SW480 (cell line): ENCODE data around the gene POM121L2.
"Not testable (repeated sequence)": the region's sequence is repeated elsewhere in the genome, so short reads cannot be mapped to it uniquely, and the experiment has no call there.

ENCODE experiments used
- DNase-seq: peaks from one replicate; pipeline ENCODE4 v3.0.0-alpha.2; 2016; ENCODE audit warnings: low spot score

POM121L2 gene

DNA sequence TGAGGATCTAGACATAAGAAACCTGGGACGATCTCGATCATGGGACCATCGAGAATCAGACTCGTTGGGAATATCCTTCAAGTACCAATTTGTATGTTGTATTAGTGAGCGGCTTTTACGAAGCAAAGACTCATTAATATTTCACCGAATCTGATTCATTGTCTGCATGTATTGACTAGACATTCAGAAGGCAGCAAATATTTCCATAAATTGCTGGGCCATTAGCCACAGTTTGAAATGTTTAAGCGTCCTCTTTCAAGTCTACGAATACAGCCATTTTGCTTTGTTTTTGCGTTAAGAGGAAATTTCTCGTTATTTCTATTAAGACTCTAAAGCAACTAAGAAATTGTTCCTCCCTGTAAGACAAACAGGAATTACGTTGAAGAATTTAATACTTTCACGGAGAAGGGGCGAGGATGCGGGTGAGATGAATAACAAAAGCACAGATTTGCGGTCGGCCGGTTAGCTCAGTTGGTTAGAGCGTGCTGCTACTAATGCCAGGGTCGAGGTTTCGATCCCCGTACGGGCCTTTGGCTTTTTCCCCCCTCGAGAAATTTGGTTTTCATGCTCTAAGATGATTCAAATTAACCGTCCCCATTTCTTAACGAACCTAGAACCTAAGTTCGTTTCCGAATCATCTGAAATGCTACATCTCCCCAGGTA lies 18.5 kb downstream of the POM121L2 start:
- no peak for DNase-seq

DNA sequence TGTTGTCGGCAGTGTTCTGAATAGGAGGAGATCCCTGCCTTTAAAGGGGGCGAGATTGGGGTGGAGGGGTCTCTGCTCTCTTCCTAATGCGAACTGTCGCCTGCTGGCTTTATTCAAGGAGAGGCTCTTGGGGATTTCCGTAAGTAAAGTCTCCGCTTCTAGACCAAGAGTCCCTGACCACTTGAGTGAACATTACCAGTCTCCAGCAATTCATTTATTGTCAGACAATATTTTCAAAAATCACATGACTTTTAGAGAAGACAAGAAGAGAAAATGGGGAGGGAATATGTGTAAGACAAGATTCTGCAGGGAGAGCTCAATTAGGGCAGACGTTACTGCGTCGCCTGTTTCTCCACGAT lies 21.2 kb downstream of the POM121L2 start:
- no peak for DNase-seq

DNA sequence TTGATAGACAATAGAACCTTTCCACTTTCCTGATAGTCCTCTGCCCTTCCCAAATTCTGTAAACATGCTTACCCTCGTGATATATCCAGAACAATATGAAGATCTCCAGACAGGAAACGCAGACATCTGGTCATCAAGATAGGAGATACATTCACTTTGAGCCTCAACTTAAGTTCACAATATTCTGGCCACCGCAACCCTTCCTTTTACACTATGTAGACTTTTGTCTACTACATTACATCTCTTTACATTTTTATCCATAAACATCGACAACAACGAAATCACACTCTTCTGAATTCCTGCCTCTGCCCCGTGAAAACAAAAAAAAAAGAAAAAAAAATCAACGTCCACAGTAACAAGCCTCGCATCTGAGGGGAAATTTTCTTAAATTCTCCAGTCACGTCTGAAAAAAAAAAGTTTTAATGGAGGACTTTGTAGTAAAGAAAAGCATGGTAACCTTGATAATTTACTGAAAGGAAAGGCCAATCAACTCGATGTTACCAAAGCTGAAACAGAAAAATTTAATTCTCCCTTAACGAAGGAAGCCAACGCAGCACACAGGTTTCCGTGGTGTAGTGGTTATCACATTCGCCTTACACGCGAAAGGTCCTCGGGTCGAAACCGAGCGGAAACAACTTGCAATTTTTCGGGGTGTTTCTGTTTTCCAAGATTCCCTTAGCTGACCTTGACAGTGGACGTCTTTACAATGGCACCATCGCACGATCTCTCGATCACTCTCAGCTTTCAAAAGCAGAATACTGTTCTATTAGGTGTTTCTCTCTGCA lies 21.8 kb downstream of the POM121L2 start:
- no peak for DNase-seq

DNA sequence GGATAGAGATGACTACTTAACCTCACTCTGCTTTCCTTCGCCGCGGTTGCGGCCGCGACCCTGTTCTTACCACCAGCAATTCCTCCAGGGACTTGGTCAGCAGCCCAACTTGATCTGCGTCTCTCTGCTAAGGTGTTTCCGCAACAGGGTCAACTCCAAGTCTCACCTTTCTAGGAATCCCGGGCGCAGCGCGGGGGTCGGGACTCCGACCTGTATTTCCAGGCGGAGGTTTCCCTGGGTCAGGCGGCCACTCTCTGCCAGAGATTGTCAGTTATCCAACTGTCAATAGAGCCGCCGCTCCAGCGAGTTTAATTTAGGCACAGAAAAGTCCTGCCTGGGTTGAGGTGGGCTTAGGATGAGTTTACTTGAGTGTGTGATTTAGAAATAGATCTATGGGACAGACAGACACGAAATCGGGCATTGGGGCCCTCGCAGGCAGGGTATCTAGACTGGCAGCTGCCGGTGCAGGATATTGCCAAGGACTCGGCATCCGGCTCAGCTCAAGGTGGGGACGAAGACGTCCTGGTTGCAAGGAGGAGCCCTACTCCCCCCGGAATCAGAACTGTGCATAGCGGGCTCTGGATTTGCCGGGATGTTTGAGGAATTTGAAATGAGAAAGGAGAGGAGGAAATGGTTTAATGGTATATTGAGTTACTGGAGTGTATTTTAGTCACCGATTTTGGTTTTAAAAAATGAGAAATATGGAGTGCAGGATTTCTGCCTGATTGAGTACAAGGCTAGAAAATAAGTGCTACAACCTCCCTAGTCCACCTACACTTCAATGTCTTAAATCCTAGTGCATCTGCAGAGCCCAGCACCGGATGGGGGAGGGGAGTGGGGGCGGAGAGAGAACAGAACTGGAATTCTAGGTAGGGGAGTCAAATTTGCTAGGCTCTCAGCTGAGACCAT lies 23.7 kb downstream of the POM121L2 start:
- DNase-seq, result no peak

DNA sequence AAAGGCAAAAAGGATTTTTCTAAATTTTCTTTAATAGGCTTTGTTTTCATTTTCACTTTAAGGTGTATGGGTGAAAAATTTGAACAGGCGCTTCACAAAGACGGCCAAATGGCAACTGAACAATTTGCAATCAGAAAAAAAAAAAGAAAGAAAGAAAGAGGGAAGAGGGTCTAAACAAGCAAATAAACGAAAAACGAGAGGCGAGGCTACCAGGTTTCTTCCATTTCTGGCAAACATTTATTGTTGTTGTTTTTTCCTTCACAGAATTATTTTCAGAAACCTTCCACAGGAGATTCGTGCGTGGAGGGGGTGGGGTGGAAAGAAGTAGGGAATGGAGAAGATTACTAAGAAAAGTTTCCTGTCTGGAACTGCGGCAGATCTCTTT lies 24.3 kb downstream of the POM121L2 start:
- DNase-seq, result no peak

DNA sequence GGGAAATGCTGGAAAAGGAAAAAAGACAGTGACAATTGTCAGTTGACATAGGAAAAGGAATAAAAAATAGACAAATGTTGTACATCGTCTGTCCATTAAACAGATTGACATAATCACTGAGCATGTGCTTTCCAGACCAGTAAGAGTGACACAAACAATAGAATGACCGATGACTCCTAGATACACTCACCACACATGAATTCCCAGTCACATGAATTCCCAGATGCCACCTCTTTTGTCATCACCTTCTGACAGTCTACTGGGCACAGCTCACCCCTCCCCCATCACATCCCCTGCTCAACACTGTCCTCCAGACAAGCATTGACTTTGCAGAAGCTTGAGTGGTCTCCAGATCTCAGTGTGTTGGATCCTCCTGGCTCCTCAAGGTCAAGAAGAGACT lies 25.9 kb downstream of the POM121L2 start:
- DNase-seq, result no peak

DNA sequence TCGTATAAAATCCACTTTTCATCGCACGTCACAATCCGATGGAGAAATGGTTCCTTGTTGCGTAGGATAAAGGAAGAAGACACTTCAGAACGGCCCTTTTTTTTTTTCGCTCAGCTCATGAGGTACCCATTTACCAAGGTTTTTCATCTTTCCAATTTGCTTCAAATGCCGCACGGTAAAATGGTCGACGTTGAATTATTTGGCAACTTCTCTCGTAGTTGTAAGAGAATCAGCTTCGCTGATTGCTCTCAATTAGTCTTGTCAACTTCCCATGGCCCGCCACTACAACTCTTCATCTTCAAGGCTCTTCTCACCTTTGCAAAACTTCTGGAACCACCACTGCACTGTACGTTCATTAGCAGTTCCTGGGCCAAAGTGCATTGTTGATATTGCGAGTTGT lies 28.8 kb downstream of the POM121L2 start:
- no peak for DNase-seq

DNA sequence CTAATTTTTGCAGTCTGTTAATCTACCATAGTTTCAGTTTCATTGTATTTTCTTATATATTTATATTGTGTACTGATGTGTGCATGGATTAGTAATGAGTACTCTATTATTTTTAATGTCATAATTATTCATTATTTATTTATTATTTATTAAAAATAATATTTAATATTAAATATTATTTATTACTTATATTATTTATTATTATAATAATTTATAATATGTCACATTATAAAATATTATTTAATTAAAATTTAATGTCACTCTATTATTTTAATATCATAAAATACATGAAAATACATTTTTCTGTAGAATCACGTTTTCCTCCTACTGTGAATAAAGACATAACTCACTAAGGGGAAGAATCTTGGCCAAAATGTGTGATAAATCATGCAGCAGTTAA lies 30.5 kb downstream of the POM121L2 start:
- no peak for DNase-seq

DNA sequence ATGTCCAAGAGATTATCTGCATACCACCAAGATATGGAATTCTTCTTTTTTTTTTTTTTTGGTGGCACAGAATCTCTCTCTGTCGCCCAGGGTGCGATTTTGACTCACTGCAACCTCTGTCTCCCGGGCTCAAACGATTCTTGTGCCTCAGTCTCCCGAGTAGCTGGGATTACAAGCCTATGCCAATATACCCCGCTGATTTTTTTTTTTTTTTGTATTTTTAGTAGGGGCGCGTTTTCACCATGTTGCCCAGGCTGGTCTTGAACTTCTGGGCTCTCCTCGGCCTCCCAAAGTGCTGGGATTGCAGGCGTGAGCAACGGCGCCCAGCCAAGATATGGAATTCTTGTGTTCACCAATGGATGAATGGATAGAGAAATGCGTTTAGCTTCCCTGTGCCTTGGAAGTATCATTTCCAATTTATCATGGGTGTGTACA lies 31.0 kb downstream of the POM121L2 start:
- no peak for DNase-seq

DNA sequence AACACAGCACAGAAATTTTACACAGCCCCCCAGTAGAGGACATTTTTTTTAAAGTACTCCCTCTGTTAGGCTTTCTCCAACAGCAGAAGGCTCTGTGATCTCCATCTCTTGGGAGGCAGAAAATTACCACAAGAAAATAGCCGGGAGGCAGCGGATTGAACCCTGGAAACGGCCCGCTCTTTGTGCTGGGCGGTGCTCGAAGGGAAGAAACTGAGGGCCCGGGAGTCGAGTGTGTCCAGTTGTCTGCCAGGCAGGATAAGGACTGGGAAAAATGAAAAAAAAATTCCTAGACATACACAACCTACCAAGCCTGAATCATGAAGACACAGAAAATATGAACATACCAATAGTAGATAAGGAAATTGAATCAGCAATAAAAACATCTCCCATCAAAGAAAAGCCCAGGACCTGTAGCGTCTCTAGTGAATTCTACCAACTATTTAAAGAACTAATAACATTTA lies 31.5 kb downstream of the POM121L2 start:
- peak; percentile 29 for DNase-seq

DNA sequence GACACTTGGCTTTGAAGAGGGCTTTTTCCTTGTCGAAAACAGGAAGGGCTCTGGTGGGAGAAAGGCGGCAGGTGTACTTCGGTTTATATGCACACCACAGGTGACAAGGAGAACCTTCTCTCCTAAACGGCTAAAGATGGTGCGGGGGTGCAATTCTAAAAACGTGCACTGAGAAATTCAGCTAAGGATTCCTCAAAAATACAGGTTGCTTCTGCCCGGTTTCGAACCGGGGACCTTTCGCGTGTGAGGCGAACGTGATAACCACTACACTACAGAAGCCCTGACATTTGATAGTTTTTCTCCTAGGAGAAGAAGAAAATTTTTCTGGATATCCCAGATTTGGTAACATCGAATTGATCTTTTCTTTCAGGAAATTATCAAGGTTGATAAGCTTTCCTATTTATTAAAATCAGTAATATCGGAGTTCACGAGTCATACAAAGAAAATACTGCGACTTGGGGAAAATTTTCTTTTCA lies 32.0 kb downstream of the POM121L2 start:
- peak; percentile 24 for DNase-seq

DNA sequence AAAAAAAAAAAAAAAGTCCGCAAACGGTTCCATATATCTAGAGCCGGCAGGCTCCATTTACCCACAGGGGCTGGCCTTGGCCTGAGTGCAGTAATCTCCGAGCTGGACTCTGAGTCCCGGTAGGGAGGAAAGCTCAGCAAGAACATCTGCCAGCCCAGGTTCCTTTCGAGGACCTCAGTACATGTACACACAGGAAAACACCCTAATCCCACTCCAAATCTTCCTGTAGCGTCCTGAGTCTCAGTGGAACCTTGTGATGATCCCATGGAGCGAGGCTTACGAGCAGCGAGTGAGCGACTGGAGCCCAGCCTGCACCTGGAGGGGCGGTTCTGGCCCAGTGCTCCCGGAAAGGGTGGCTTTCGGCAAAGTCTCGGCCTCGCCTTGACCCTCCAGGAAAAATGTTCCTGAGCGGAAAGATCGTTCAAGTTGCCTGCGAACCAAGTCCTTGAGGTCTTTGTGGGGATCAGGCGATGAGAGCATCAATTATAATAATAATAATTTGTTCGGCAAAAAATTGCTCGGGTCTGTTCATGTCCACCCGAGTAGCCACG lies 32.5 kb downstream of the POM121L2 start:
- no peak for DNase-seq

DNA sequence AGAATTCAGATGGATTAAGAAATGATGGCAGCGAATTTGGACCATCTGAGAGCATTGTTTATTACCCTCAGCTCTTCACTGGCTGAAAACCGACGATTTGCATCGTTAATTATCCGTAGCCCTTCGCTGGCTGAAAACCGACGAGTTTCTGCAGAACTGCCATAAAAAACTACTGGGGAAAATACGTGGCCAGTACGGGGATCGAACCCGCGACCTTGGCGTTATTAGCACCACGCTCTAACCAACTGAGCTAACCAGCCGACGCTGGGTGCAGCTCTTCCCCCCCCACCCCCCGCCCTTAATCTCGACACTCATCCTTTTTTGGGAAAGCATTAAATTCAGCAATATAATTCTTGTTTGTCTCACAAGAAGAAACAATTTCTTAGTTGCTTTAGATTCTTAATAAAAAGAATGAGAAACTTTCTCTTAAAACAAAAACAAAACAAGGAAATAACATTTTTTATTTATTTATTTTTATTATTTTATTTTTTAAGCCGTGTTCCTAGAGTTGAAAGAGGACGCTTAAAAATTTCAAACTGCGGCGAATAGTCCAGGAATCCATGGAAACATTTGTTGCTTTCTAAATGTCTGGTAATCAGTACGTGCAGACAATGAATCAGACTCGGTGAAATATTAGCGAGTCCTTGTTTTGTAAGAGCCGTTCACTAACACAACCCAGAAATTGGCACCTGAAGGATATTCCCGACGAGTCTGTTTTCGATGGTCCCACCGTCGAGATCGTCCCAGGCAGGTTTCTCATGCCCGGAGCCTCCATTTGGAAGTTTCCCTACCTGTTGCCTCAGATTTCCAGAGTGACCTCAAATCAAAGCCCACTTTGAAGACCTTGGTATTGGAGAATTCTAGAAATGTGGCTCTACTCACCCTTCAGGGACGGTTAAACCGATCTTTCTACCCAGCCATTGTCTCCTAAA lies 36.8 kb downstream of the POM121L2 start:
- DNase-seq, result no peak

DNA sequence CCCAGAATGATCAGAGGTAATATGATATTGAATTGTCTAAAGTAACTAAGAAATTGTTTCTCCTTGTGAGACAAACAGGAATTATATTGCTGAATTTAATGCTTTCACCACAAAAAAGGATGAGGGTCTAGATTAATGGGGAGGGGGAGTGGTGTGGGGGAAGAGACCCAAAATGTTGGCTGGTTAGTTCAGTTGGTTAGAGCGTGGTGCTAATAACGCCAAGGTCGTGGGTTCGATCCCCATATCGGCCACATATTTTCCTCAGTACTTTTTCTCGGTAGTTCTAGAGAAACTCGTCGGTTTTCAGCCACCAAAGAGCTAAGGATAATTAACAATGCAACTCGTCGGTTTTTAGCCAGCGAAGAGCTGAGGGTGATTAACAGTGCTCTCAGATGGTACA lies 38.3 kb downstream of the POM121L2 start:
- no peak for DNase-seq

DNA sequence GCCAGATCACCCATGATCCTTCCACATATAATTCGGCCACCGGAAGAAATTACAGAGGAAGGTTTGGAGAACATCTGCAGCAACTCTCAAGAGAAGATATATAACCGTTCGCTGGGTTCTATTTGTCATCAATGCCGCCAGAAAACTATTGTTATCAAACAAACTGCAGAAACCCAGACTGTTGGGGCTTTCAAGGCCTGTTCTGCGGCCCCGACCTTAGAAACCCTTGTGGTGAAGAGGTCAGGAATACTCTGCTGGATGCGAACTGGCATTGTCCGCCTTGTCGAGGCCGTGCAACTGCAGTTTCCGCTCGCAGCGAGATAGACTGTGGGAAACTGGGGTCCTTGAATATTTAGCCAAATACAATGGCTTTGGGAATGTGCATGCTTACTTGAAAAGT lies 43.3 kb downstream of the POM121L2 start:
- no peak for DNase-seq

DNA sequence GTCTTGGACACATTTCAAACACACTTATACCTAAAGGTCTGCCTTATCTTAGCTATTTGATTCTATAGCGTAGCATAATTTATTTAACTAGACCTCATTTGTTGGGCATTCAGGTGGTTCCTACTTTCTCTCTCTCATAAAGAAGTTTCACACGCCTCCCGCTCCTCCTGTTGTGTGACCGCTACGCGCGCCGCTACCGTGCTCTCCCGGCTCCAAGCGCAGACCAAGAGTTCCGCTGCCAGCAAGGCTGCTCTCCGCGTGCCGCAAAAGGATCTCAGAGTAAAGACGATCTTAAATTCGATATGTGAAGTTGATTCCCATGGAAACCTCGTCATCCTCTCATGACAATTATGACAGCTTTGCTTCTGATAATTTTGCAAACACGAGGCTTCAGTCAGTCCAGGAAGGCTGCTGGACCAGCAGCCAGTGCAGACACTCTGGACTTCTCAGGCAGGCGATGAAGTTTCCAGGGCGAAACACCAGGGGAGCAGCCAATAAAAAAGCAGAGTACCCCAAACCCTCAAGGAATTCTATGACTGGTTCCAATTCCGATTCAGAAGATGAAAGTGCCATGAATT lies 44.1 kb downstream of the POM121L2 start:
- DNase-seq, result no peak

DNA sequence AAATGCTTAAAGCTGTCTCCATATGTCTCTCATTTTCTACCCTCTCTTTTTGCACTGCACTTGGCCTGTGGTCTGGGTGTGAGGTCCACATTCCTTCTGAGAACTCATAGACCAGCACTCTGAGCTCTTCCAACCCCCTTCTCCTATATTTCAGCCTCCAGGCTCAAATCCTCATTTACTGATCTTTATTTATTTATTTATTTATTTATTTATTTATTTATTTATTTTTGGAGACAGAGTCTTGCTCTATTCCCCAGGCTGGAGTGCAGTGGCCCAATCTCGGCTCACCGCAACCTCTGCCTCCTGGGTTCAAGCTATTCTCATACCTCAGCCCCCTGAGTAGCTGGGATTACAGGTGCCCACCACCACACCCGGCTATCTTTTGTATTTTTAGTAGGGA lies 45.1 kb downstream of the POM121L2 start:
- not testable (repeated sequence) for DNase-seq

DNA sequence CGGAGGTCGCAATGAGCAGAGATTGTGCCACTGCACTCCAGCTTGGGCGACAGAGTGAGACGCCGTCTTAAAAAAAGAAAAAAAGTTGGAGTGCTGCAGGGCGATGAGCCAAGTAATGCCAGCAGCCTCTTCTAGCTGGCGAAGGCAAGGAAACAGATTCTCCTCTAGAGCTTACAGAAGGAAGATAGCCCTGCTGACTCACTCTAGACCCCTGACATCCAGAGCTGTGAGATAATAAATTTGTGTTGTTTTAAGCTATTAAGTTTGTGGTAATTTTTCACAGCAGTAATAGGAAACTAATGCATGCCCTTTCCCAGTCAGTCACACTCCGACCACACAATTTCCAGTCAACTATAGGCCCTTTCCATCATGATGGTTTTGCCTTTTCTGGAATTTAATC lies 48.2 kb downstream of the POM121L2 start:
- no peak for DNase-seq

DNA sequence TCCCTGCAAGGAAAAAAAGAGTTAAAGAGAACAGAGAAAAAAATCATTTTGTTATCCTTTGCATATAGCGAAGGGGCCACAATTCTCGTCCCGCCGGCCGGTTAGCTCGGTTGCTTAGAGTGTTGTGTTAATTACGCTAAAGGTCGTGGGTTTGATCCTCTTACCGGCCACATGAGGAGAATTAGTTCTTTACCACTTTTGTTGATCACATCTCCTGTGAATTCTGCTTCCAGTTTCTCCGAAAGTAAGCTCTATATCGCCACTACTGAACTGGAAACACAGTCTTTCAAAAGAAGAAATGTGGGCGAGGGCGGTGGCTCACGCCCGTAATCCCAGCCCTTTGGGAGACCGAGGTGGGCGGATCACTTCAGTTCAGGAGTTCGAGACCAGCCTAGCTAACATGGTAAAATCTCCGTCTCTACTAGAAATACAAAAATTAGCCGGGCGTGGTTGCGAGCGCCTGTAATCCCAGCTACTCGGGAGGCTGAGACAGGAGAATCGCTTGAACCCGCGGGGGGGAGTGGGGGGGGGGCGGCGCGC lies 51.2 kb downstream of the POM121L2 start:
- no peak for DNase-seq

DNA sequence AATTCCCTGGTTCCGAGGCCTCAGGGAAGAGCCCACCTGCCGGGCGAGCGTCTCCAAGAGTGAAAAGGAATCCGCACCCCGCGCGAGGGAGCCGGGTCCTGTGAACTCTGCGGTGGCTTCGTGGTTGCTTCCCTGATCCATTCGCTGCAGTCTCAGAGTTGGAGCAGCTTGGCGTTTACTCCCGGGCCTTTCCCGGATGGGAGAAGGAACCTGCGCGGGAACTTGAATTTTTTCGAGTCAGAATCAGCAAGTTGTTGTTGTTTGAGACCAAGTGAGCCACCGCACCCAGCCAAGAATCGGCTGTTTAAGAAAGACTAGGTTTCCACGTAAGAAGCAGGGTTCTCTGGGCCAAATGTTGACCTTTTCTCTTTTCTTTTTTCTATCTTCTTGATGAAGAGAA lies 51.7 kb downstream of the POM121L2 start:
- no peak for DNase-seq
